Choroid plexus epithelial cell (primary cell): ENCODE measurements around the gene GPR15.

ENCODE experiments used
- DNase-seq: peaks from one replicate; pipeline ENCODE4 v3.0.0-alpha.2; 2010; ENCODE audit warnings: low read depth
- H3K4me3 ChIP-seq: 2 replicates; pipeline ENCODE4 v1.5.1; 2011; ENCODE audit warnings: low read depth, mild to moderate bottlenecking, control low read depth, low read length, moderate library complexity
- TF ChIP-seq, protein P1 (sequence below): conservative IDR thresholded peaks from 2 replicates; pipeline ENCODE4 v1.5.1; 2011; ENCODE audit warnings: low read depth, mild to moderate bottlenecking, control low read depth, inconsistent platforms, low read length, moderate library complexity

GPR15 gene

DNA sequence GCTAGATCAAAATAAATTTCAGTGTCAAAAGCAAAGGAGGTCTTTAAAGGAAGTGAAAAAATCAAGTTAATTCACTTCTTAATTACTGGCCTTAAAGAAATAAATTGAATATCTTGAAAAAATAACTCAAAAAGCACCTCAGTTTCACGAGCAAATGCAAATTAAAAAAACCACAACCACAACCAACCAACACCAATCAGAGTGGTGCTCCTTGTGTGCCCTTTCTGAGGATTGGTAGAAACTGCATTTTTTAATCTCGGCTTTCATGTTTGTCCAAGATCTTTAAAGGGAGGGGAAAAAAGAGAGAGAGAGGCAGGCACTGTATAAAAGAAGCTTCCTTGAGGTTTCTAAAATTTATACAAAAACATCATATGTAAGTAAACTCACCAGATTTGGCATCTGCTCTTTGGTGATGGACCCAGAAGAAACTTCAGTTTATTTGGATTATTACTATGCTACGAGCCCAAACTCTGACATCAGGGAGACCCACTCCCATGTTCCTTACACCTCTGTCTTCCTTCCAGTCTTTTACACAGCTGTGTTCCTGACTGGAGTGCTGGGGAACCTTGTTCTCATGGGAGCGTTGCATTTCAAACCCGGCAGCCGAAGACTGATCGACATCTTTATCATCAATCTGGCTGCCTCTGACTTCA lies at the start of gene GPR15:
GPR15 (plus strand) TSS at position 357 of the 653 bp plus-strand sequence; CDS start at position 413, 56 bp downstream.
- no peak for DNase-seq
- TF ChIP-seq, protein P1, sequence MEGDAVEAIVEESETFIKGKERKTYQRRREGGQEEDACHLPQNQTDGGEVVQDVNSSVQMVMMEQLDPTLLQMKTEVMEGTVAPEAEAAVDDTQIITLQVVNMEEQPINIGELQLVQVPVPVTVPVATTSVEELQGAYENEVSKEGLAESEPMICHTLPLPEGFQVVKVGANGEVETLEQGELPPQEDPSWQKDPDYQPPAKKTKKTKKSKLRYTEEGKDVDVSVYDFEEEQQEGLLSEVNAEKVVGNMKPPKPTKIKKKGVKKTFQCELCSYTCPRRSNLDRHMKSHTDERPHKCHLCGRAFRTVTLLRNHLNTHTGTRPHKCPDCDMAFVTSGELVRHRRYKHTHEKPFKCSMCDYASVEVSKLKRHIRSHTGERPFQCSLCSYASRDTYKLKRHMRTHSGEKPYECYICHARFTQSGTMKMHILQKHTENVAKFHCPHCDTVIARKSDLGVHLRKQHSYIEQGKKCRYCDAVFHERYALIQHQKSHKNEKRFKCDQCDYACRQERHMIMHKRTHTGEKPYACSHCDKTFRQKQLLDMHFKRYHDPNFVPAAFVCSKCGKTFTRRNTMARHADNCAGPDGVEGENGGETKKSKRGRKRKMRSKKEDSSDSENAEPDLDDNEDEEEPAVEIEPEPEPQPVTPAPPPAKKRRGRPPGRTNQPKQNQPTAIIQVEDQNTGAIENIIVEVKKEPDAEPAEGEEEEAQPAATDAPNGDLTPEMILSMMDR, result no peak
- no peak within 1 kb of the TSS for H3K4me3 ChIP-seq

DNA sequence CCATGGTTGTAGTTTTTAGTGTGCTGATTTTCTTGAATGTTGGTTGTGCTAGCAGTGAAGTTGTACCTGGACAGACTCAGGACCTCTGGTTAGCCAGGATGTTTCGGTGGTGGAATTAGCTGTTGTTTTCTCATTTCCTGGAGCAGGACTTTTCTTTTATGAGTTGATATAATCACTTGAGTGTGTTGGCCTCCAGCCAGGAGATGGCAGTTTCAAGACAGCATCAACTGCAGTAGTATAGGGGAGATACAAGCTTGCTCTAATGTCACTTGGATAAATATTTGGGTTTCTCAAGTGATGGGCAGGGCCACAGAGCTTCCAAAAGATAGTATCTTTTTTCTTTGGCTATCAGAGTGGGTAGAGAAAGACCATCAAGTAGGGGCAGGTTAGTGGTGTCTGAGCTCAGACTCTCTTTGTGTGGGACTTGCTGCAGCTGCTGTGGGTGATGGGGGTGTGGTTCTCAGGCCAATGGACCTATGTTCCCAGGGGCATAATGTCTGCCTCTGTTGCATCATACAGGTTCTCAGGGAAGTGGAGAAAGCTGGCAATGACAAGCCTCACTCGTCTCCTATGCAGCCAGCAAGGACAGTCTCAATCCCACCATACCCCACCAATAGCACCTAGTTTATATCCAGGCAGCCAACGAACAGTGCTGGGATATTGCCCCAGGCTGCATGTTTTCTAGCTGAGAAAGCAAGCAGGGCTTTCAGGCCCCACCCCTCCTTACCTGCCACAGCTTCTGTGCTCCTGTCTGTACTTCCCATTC lies 48.9 kb upstream of the GPR15 start:
- DNase-seq, result no peak
- TF ChIP-seq, protein P1, result no peak
- H3K4me3 ChIP-seq, result no peak overlapping the region

DNA sequence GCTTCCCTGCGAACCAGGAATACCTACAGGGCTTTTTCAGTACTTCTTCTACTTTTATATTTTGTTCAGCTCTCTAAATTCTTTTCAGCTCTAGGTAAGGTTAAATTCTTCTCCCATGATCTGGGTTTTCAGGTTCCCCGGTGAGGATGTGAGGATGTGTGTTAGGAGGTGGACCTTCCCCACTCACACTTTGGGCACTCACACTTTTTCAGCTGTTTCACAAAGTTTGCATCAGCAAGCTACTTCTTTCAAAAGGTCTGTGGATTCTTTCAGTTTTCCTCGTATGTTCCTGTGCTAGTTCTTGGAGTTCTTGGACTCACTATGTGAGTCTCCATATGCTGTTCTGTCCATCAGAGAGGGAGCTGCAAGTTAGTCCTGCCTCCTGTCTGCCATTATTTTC lies 48.2 kb upstream of the GPR15 start:
- H3K4me3 ChIP-seq, result no peak overlapping the region
- no peak for DNase-seq
- TF ChIP-seq, protein P1, result no peak

DNA sequence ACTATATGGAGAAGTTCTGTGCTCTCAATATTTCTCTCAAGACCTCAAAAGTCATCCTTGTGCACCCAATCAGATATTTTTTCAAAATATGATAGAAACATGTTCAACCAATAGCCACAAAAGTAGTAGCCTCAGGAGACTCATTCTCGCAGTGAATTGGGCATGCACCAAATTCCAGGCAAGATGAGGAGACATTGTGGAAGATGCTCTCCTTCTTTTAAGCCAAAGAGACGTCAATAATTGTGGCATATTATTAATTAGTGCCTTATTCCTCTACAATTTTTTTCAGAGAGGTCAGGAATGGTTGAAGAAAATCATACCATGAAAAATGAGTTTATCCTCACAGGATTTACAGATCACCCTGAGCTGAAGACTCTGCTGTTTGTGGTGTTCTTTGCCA lies 34.4 kb upstream of the GPR15 start, which contains the start of gene OR5K2:
OR5K2 (plus strand) TSS at position 301 of the 400 bp plus-strand sequence; CDS start at position 301, 0 bp downstream.
- no peak within 1 kb of the TSS for H3K4me3 ChIP-seq
- TF ChIP-seq, protein P1, result no peak
- DNase-seq, result no peak

DNA sequence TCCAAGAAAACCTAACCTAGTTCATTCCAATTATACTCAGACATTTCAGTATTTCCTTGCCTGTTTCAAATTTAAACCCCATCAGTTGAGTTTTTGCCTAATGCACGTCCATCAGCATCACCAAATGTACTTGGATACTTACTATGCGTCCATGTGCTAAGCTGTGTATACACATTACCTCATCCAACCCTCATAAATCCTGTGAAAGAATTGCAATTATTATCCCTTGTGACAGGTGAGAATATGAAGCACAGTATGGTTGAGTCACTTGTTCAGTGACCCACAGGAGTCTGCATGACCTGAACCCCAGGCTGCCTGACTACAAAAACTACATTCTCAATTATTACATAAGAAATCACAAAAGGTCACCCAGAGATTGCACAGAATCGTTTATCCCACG lies 31.8 kb upstream of the GPR15 start:
- no peak for DNase-seq
- no peak overlapping the region for H3K4me3 ChIP-seq
- TF ChIP-seq, protein P1, result no peak

DNA sequence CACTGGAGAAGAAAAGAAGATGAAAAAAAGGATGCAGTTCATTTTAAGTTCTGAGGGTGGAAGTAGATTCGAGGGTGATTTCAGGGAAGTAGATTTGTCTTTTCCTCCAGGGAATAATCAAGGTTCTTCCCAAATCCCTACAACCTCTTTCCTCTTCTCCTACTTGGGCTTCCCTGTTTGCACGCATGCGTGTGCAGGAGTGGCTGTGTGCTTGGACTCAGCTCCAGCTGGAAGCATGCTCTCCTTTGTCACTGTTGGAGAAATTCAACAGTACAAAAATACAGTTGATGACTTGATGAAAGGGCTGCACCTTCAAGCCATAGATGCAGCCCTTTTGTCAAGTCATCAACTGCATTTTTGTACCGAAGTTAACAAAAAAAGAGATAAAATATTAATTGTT lies 30.5 kb upstream of the GPR15 start:
- no peak for DNase-seq
- TF ChIP-seq, protein P1, result no peak
- no peak overlapping the region for H3K4me3 ChIP-seq
